ENCODE results near the gene IL13. TPM values are rescaled to one million over a fixed set of nuclear protein-coding genes. Genes with fewer than 3 reads are reported as not detected.
"Not testable (repeated sequence)": the region's sequence is repeated elsewhere in the genome, so short reads cannot be mapped to it uniquely, and the experiment has no call there.

IL13 gene
- polyA plus RNA-seq, 2 of the 4 experiments (the other 2 are of a cell fraction) = 0.13 TPM; not detected in 1

- WGBS (ENCODE audit: missing lambda C conversion rate) = 94% methylated on average over 7 of the region's 7 CpGs
- ChIA-PET POLR2A (no interaction called here), CTCF (interaction anchor here (0.9 to 2.4 kb wide), 2 partner anchors 10 to 12 kb away, joined by 3 to 7 read pairs; no protein-coding TSS in a partner anchor)
- TF ChIP-seq ZC3H11A (IDR thresholded peaks at IDR 0.05) = no peak
- Histone ChIP-seq H3K4me1 (peaks cover 5% of the 10 kb centered on the region; the same call in 1 of the 3 replicates), H3K27ac (no peak overlapping the region), H3K9me3 (no peaks in the 10 kb centered on the region), H3K4me3 (no peak overlapping the region), H3K4me2 (no peak overlapping the region)
- ATAC-seq (no peak), DNase-seq (ENCODE audit: low read depth in 1 of 2, low spot score in 1 of 2) (no peak), FAIRE-seq (no peak)
Measured at GRCh38 chr5:132689513-132689912, 31.5 kb downstream of the IL13 start.

DNA sequence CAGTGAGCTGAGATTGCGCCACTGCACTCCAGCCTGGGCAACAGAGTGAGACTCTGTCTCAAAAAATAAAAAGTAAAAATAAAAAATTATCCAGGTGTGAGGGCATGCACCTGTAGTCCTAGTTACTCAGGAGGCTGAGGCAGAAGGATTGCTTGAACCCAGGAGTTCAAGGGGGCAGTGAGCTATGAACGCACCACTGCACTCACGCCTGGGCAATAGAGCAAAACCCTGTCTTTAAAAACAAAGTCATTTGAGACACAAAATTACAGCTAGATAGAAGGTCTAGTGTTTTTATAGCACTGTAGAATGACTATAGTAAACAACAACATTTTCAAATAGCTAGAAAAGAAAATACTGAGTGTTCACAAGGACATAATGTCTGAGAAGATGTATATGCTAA is 32.2 kb downstream of the IL13 start:
- H3K4me3 ChIP-seq = no peak overlapping the region
- 96% methylated on average over 3 of the region's 3 CpGs for WGBS (ENCODE audit: missing lambda C conversion rate)
- DNase-seq (ENCODE audit: low read depth in 1 of 2, low spot score in 1 of 2) = no peak
- FAIRE-seq = peak; percentile 7
- ATAC-seq = no peak
- H3K27ac ChIP-seq = no peak overlapping the region
- POLR2A ChIA-PET = no interaction called here
- TF ChIP-seq ATOH8 (CRISPR knock-in tag; IDR thresholded peaks at IDR 0.05; ENCODE audit: low read depth) (no peak), HDAC2 (IDR thresholded peaks at IDR 0.05) (no peak), ZNF302 (CRISPR knock-in tag; IDR thresholded peaks at IDR 0.05) (no peak), TP53 (CRISPR knock-in tag; IDR thresholded peaks at IDR 0.05) (no peak), ZFP36 (IDR thresholded peaks at IDR 0.05; ENCODE audit: borderline replicate concordance, partially characterized antibody) (no peak), RNF2 (IDR thresholded peaks at IDR 0.05; ENCODE audit: borderline replicate concordance, low read depth) (no peak), KDM5A (IDR thresholded peaks at IDR 0.05) (no peak), GATA3 (IDR thresholded peaks at IDR 0.05; ENCODE audit: borderline replicate concordance) (no peak), FOSB (CRISPR knock-in tag; IDR thresholded peaks at IDR 0.05) (no peak), SMC3 (IDR thresholded peaks at IDR 0.05) (no peak), CHD4 (IDR thresholded peaks at IDR 0.05; ENCODE audit: borderline replicate concordance) (no peak), HEYL (CRISPR knock-in tag; IDR thresholded peaks at IDR 0.05) (no peak), ESRRA (IDR thresholded peaks at IDR 0.05; ENCODE audit: borderline replicate concordance, low read length) (no peak), MAX (IDR thresholded peaks at IDR 0.05) (no peak), NR3C1 (IDR thresholded peaks at IDR 0.05) (no peak)
- TF ChIP-seq, protein P1, sequence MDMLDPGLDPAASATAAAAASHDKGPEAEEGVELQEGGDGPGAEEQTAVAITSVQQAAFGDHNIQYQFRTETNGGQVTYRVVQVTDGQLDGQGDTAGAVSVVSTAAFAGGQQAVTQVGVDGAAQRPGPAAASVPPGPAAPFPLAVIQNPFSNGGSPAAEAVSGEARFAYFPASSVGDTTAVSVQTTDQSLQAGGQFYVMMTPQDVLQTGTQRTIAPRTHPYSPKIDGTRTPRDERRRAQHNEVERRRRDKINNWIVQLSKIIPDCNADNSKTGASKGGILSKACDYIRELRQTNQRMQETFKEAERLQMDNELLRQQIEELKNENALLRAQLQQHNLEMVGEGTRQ (IDR thresholded peaks at IDR 0.05) = no peak
- H3K4me1 ChIP-seq = peaks cover 5% of the 10 kb centered on the region; the same call in 1 of the 3 replicates
- no peaks in the 10 kb centered on the region for H3K9me3 ChIP-seq
- H3K4me2 ChIP-seq = no peak overlapping the region
- CTCF ChIA-PET = interaction anchor here (0.9 to 2.4 kb wide), 2 partner anchors 11 to 13 kb away, joined by 3 to 7 read pairs; no protein-coding TSS in a partner anchor

DNA sequence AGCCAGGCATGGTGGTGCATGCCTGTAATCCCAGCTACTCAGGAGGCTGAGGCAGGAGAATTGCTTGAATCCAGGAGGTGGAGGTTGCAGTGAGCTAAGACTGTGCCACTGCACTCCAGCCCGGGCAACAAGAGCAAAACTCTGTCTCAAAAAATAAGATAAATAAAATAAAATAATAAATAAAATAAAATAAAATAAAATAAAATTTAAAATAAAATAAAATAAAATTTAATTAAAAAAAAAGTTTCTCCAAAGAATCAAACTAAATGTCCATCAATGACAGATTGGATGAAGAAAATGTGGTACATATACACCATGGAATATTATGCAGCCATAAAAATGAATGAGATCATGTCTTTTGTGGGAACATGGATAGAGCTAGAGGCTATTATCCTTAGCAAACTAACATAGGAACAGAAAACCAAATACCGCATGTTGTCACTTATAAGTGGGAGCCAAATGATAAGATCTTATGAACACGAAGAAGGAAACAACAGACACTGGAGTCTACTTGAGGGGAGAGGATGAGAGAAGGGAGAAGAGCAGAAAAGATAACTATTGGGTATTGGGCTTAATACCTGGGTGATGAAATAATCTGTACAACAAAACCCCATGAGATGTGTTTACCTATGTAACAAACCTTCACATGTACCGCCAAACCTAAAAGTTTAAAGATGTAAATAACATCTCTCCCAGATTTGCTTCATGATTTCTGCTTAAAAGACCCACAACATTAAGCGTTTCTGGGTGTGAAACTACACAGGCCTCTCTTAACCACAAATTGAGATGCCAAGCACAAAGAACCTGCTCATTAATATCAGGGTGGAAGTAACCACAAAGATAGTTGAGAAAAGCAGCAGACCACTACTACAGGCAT is 34.0 kb downstream of the IL13 start:
- FAIRE-seq; ATAC-seq; H3K4me1 ChIP-seq; POLR2A ChIA-PET; DNase-seq (ENCODE audit: low read depth in 1 of 2, low spot score in 1 of 2); H3K9me3 ChIP-seq; H3K4me2 ChIP-seq; H3K4me3 ChIP-seq: not testable (repeated sequence)
- WGBS (ENCODE audit: missing lambda C conversion rate) = 78% methylated on average over 5 of the region's 5 CpGs
- H3K27ac ChIP-seq = peak overlapping the region in 1 of 2 experiments; percentile 9; a peak in 2 of 6 replicates
- CTCF ChIA-PET = interaction anchor here (0.6 kb wide), 1 partner anchor 47 kb away, joined by 3 read pairs; no protein-coding TSS in a partner anchor

DNA sequence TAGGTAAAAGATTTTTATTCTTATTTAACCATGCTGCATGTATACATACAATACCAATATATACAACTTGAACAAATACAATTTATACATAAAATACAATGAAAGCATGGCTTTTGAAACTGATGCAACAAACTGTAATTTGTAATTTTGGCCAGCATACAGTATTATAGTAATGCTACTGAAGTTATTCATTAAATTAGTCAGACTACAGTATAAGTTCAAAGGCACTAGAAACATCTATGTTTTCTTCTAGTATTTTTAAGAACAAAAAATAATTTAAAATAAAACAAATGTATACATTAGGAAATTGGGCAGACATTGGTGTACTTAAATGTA is 34.6 kb downstream of the IL13 start:
- ChIA-PET CTCF (no interaction called here), POLR2A (no interaction called here)
- FAIRE-seq (no peak), ATAC-seq (no peak), DNase-seq (ENCODE audit: low read depth in 1 of 2, low spot score in 1 of 2) (no peak)
- Histone ChIP-seq H3K4me1 (peaks cover 5% of the 10 kb centered on the region; the same call in 1 of the 3 replicates), H3K27ac (peak overlapping the region in 1 of 2 experiments; percentile 9; a peak in 2 of 6 replicates), H3K4me3 (no peak overlapping the region), H3K9me3 (no peaks in the 10 kb centered on the region), H3K4me2 (no peak overlapping the region; the same call in 2 of the 3 replicates)
- TF ChIP-seq NFE2L2 (conservative IDR thresholded peaks at IDR 0.05; ENCODE audit: low read length) (no peak), JUN (IDR thresholded peaks at IDR 0.05) (no peak), NR3C1 (IDR thresholded peaks at IDR 0.05) (no peak), CBX8 (IDR thresholded peaks at IDR 0.05) (no peak), MAX (IDR thresholded peaks at IDR 0.05) (no peak), ESRRA (IDR thresholded peaks at IDR 0.05; ENCODE audit: borderline replicate concordance, low read length) (no peak), SMC3 (IDR thresholded peaks at IDR 0.05) (no peak), RCOR1 (IDR thresholded peaks at IDR 0.05; ENCODE audit: low read depth, low read length) (no peak), JUNB (IDR thresholded peaks at IDR 0.05) (no peak), POLR2AphosphoS2 (conservative IDR thresholded peaks at IDR 0.05; ENCODE audit: low read length) (no peak), ZSCAN20 (CRISPR knock-in tag; IDR thresholded peaks at IDR 0.05) (no peak), TP53 (CRISPR knock-in tag; IDR thresholded peaks at IDR 0.05) (no peak), MAFK (IDR thresholded peaks at IDR 0.05; ENCODE audit: partially characterized antibody) (no peak), CTCF (IDR thresholded peaks at IDR 0.05) (no peak), EHMT2 (IDR thresholded peaks at IDR 0.05; ENCODE audit: low read depth) (no peak)

Data from A549 (cell line).